ENCODE data around the gene TRAM2. TPM values are rescaled to one million over a fixed set of nuclear protein-coding genes. Genes with fewer than 3 reads are reported as not detected.

Gene TRAM2
- total RNA-seq, 1 donor from 2014 or later = 9.9 TPM

Other genes starting within 250 kb of the TRAM2 start
- gene PAQR8, start 214.9 kb downstream of the TRAM2 start, total RNA-seq = 6.8 and 8.0 TPM in 2 replicates
- gene EFHC1, start 156.7 kb downstream of the TRAM2 start, total RNA-seq = 15.8 and 23.2 TPM in 2 replicates
- gene TMEM14A, start 94.1 kb upstream of the TRAM2 start, total RNA-seq = 6.6 and 7.7 TPM in 2 replicates
- gene GSTA2, start 186.4 kb upstream of the TRAM2 start, total RNA-seq = not detected in 2 replicates
- gene GSTA1, start 226.8 kb upstream of the TRAM2 start, total RNA-seq = not detected in 2 replicates